GM21528 (cell line): ENCODE measurements around the gene DET1.
"Not testable (repeated sequence)": the region's sequence is repeated elsewhere in the genome, so short reads cannot be mapped to it uniquely, and the experiment has no call there.

Experiments
- ATAC-seq: cut with Tn5 transposase; IDR thresholded peaks from one replicate; pipeline ENCODE4 v1.9.1; 2021; ENCODE audit warnings: mild to moderate bottlenecking, moderate library complexity; ENCODE audit not compliant: unreplicated experiment, low FRiP score

DET1 gene

DNA sequence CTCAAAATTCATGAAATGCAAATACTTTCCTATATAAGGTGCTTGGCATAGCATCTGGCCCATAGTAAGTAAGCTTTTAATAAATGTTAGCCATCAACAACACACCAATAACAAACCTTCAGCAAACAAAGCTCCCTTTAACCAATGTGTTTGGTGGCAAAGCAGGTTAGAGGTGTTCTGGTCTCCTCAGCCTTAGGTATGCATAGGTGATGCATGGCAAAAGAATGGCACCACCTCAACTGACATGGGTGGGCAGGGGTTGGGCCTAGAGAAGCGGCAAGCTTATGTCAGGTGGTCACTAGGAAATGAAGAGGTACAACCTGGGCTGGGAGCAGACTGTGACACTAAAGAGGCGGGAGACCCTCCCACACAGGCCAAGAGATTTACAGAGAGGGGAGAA, 40.8 kb downstream of the DET1 start:
- ATAC-seq: no peak

DNA sequence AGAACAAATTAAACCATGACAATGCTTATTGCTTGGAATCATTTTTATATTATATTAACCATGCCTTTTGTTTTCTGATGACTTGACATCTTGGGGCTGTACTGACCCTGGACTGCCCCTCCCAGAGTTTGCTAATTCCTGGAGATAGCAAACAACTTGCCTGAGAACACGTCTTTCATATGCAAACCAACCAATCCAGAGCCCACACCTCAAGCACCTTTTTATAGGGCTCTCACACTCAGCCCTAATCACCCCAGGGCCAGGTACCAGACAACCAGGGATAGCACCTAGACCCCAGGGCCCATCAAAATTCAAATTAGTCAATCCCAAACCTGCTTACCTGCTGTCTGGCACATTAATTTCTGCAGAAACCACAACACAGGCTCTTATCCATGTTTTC, 42.0 kb downstream of the DET1 start:
- ATAC-seq: no peak

DNA sequence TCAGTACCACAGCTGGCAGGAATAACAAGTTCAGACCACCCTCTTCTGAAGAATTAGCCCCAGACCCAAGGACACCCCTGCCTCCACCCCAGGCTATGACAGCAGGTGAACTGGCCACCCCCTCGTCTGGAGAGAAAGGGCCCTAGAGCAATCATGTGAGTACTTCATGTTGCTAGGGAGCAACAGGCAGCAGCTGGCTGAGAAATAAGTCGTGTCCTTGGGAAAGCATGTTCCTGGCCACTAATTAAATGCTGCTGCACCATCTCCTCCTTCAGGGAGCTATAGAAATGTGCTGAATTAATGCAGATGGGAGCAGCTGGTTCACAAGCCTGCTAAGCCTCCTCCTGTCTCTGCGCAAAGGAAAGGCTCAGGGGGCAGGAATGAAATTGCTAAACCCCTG, 47.5 kb downstream of the DET1 start:
- no peak for ATAC-seq

DNA sequence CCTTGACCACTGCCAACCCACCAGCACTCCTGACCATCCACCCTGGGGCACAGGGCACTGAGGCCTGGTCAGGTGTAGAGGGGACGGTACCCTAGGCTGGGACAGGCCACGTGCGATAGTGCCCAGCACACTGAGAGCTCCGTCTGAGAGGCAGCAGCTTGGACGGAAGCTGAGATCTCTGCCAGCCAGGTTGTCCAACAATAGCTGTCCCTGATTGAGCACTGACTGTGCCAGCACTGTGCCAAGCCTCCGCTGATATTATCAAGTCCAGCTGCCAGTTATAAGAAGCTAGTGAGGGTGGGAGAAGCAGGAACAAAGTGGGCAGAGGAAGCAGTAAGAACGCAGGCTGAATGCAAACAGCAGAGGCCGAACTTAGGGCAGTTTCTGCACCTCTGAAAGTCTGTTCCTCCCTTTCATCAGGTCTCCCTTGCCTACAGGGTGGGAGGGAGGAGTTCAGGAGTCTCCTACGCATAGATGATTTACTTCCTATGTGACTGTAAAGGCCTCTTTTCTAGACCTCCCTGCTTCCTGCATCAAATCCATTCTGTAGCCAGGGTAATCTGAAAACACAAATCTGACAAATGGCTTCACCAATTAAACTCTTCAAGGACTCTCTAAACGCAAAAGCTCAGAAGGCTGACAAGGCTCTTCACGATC, 49.2 kb downstream of the DET1 start:
- ATAC-seq: no peak

DNA sequence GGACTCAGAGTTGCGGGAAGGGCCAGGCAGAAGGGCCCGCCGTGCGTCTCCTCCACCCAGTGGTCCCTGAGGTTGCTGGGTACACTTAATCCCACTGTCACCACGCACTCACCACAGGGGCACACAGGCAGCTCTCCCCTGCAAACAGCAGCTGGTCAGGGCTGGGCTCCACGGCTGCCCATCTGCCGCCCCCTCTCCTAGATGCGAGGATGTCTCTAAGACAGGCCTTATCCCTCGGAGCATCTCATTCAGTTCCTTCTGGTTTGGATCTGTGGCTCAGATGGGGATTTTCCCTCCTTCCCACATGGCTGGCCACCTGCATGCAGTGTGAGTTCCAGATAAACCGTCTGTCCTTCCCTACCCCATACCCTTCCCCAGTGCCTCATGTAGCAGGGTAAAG, 52.6 kb downstream of the DET1 start:
- no peak for ATAC-seq

DNA sequence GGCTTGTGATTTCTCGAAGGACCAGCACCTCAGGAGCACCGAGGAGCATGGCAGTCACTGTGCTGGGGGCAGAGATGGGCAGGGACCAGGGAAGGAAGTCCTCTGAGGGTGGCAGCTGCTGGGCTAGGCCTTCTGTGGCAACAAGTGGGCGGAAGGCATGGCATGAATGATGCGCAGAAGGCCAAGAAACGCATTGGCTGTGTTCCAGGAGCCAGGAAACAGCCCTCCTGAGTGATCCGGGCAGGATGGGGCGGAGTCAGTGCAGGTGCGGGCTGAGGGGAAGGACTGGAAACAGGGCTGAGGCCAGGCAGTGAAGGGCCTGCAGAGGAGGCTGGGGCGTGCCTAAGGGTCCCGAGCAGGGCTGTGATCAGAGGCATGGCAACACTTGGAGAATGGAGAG, 55.3 kb downstream of the DET1 start:
- ATAC-seq: no peak

DNA sequence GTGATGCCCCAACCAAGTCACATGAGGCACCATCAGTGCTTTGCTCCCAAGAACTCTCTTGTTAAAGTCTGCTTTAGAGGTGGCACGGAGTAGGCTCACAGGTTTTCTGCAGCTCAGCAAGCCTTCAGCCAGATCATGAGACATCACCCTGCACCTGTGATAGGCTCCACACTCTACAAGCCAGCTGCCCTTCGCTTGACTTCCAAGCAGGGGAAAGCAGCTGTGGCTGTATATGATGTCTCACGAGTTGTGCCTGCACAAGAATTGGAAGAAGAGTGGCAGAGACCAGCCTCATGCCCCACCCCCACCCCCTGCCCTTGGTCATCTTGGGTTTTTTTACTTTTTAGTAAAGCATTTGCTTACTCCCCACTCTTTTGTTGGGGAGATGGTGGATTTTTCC, 56.4 kb downstream of the DET1 start:
- ATAC-seq: no peak

DNA sequence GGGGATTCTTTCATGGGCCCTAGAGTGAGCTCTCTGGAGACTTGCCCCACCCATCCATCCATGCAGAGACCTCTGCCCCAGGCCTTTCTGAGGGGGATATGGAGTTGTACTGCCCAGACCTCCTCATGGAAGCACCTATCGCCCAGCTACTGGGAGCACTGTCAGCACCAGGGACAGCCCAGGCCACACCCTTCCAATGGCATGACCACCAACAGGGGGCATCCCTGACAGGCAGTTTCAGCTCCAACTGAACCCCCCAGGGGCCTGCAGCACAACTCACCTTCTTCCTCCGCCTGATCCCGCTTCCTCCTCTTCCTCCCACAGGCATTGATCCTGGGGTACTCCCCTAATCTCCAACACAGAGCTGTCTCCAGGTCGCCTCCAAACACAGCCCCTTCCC, 57.2 kb downstream of the DET1 start:
- no peak for ATAC-seq

DNA sequence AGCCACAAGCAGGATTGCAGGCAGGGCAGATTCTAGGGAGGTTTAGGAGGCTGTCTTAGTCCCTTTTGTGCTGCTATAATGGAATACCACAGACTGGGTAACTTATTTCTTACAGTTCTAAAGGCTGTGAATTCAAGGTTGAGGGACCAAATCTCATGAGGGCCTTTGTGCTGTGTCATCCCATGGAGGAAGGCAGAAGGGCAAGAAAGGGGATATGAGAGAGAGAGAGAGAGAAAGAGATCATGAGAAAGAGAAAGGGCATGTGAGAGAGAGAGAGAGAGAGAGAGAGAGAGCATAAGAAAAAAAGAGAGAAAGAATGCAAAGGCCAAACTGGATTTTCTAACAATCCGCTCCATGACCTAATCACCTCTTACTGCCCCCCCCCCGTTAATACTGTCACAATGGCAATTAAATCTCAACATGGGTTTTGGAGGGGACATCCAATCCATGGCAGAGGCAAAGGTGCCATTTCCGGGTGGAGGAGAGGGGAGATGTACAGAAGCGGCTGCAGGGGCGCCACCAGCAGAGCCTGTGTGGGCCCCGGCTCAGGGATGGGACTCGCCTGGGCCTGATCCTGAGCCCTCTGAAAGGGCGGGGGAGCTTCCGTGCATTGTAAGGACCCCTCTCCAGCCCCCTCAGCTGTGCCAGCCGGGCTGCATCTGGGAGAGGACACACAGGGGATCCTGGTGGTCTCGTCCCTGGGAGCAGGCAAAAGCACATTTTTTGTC, 58.5 kb downstream of the DET1 start:
- no peak for ATAC-seq

DNA sequence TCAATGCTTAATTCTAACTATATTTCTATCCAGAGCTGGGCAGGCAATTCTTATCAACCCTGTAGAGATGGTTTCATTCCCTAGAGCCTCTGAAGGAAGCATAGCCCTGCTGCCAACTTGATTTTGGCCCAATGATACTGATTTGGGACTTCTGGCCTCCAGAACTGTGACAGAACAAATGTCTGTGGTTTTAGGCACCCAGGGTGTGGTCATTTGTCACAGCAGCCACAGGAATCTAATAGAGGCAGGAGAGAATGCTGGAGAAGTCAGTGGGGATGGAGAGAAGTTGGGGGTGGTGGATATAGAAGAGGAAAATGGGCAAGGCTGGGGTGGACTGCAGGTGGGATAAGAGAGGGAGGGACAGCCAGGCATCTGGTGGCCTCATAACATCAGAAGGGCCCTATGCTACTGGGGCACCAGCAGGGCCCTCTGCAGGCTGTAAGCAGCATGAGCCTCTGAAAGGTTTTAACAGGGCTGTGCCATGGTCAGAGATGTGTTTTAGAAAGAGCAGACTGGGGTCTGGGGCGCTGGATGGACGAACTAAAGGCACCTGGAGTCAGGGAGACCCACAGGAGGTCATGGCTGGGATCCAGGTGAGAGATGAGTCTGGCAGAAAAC, 59.2 kb downstream of the DET1 start:
- no peak for ATAC-seq

DNA sequence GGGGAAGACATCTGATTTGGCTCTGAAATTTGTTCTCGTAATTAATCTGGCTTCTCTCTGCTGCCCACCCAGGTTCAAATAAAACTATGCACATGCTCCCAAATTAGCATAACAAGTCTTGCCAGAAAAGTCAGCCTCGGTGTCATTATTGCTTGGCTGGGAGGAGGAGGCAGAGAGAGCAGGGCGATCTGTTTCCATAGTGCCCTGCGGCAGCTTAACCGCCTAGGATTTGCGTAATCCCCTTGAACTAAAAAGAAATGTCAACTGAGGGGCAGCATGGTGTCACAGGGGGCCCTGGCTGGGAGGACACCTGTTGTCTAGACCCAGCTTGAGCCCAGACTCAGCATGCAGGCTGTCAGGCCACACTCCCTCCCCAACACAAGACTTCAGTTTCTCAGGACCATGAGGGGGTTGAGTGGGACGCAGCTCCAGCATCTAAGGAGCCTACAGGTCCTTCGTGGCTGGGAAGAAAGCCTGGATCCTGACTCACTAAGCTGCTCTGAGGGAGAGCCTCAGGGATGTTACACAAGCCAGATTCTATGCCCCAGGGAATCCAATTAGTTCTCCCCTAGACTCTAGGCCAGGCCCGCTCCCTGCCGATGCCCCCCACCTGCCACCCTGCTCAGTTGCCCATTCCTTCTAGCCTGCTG, 61.7 kb downstream of the DET1 start:
- no peak for ATAC-seq

DNA sequence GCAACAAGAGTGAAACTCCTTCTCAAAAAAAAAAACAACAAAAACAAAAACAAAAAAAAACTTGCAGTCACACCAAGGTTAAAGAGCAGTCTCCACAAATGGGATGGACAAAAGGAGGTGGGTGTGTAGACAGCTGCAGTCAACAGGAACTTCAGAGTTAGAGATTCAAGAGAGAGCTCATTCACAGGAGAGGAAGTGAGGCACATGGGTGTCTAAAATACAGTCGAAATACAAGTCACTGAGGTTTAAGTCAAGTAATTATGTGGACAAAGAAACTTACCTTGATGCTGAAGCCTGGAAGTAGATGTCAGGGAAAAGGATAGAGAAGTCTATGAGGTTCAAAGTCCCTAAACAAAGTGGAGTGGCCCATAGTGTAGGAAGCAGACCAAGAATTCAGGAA, 64.2 kb downstream of the DET1 start:
- no peak for ATAC-seq

DNA sequence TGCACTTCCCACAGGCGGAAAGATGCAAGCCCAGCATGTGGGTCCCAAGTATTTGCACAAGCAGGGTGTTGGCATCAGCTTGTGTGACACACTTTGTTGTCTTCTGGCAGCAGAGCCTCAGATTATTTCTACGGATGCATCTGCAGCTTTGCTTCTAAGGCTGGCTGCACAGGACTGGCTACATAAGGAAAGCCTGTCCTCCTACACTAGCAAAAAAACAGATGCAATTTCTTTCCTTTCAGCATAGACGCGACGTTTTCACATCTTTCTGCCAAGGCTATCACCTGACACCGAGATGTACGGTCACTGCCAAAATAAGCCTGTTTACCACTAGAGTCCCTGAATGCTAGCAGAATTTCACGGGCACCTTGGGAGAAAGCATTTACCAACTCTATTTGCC, 65.5 kb downstream of the DET1 start:
- no peak for ATAC-seq

DNA sequence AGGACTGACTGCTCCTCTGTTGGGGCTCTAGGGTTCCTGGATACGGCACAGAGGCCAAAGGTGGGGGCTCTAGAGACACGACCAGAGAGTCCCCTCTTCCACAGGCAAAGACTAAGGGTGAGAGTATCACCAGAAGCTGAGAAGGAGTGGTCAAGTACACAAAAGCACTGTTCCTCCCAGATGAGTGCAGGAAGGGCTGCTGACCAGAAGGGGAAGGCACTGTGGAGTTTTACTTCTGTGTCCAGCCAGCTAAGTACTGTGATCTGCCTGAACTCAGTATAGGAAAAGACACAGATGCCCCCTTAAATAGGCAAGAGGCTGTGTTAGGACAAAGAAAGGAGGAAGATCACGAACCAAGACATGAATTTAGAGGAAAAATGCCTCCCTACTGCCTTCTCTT, 67.3 kb downstream of the DET1 start:
- ATAC-seq: no peak

DNA sequence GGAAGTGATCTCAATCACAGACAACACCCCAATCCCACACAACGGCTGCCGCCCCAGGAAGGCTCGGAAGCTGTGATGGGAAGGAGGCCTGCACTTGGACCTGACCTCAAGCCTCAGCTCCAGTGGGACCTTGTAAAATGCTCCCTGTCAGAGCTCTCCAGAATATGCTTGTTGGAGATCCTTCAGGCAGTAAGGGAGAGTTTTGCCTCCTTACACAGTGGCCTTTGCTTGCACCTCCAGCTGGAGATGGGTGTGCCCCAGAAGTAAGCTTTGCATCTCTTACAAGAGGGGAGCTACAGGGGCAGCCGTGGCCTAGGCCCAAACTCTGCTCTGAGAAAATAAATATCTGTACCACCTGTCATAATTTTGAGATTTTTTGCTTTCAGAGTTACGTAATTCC, 68.6 kb downstream of the DET1 start:
- ATAC-seq: no peak

DNA sequence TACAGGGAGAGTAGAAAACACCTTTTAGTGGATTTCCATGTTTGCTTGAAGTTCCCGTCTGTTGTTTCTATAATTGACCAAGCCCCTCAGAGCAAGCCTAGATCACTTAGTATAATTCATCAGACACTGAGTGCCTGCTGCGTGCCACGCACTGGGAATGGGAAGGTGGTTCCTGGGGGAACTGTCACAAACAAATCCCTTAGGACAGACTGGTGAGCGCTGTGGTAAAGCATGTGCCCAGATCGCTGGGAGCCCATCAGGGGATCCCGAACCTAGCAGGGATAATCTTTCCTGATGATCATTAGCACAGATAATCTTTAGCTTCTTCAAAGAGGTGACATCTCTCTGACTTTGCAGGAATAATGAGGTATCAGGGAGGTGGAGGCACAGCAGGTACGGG, 69.4 kb downstream of the DET1 start:
- ATAC-seq: no peak

DNA sequence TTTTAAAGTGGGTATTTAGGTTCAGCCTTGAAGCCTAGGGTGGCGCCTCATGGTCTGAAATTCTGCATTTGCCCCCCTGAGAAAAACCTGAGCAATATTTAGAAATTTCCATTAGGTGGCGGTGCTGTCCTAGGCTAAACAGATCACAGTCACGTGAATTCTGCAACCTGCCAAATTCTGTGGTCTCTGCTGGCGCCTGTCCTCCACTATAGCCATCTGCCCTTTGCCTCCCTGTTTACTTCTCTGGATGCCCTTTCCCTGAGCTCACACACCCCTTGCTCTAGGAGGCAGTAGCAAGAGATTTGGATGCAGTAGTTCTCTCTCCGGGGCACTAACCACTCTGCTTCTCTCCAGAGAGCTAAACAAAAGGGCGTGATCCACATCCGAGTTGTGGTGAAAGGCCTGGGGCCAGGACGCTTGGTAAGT, 69.8 kb downstream of the DET1 start:
- no peak for ATAC-seq

DNA sequence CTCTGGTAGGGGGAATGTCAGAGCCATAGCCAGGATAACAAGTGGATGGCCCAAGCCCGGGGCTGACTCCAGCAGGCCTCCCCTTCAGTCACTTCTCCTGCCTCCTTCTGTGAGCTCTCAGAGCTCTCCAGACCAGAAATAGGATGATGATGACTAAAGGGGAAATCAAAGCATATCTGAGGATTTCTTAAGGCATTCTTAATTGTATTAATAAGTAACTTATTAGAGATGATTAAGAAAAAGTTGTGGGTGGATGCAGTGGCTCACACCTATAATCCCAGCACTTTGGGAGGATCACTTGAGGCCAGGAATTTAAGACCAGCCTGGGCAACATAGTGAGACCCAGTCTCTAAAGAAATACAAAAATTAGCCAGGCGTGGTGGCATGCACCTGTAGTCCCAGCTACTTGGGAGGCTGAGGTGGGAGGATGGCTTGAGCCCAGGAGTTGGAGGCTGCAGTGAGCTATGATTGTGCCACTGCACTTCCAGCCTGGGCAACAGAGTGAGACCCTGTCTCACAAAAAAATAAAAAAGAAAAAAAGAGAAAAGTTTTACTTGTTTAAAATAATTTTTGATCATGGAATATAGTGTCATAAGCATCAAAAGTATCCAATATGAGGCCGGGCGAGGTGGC, 72.7 kb downstream of the DET1 start:
- not testable (repeated sequence) for ATAC-seq

DNA sequence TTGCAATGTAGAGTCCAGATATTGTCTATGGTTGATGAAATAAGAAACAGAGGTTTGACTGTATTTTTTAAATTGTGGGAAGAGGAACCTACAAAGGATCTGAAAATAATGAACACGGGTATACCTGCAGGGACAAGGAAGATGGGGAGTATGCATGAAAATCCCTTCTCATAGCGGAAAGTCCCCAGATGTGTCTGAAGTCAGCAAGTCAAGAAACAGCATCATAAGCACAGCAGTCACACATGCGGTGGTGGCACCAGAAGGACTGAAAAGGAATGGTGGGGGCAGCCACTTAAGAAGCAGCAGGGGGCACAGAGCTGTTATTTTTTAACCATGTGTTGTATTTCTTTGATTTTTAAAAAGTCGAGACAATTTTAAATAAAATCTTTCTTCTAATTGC, 74.3 kb downstream of the DET1 start:
- no peak for ATAC-seq

DNA sequence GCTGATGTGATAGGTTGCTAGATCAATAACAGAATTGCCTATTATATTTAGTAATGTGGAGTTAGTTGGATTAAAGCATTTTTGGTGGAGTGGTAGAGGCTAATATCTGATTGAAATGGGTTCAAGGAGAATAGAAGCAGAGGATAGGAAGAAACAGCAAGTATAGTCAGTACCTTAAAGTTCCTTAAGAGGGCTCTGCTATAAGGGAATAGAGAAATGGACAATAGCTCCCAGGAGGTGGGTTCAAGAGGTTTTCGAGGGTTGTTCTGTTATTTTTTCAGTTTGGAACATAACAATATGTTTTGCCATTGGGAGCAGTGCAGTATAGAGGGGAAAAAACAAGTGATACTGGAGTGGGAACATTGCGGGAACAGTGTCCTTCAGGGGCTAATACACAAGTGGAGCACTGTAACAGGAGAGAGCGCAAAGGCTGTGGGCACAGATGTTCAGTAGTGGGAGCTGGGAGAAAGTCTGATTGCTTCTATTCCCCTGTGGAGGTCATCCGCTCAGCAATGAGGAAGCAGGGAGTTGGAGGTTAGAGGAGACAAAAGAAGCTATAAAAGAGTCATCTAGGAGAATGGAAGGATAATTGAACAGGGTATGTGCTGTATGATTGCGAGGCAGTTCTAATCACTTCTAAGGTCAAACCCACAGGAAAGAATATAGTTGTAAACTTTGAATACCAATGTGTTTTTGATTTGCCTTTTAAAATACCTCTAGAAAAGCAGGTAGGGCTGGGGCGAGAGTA, 75.7 kb downstream of the DET1 start:
- no peak for ATAC-seq
